ENCODE data around the gene VDAC2. TPM values are rescaled to one million over a fixed set of nuclear protein-coding genes. Genes with fewer than 3 reads are reported as not detected.

Gene VDAC2
- total RNA-seq, 2 donors from 2014 or later = 277 to 292 TPM

- Histone ChIP-seq H3K36me3 (ENCODE audit: control insufficient read depth, insufficient read depth, low read length) (peaks cover 92% of the 10 kb centered on the region), H3K27me3 (ENCODE audit: control insufficient read depth, insufficient read depth, low read length, poor library complexity, severe bottlenecking) (no peaks in the 10 kb centered on the region), H3K9me3 (ENCODE audit: control insufficient read depth, low read length) (no peaks in the 10 kb centered on the region), H3K27ac (ENCODE audit: low read depth, low read length) (peak overlapping the region; percentile 35), H3K4me1 (ENCODE audit: control insufficient read depth, insufficient read depth, low read length) (peaks cover 17% of the 10 kb centered on the region), H3K4me3 (ENCODE audit: low read length) (peak overlapping the region; percentile 25), H3K9ac (ENCODE audit: extremely low read depth, low read length, poor library complexity, severe bottlenecking) (no peak overlapping the region)
- Mint-ChIP-seq H3K4me1 (peaks cover 57% of the 10 kb centered on the region), H3K9me3 (no peaks in the 10 kb centered on the region), H3K27ac (peak overlapping the region; percentile 89), H3K36me3 (ENCODE audit: low read depth) (peaks cover 77% of the 10 kb centered on the region), H3K4me3 (peak overlapping the region; percentile 31), H3K27me3 (ENCODE audit: insufficient read depth) (no peaks in the 10 kb centered on the region)
- no peak for DNase-seq
- TF ChIP-seq CTCF (conservative IDR thresholded peaks at IDR 0.05) = no peak
- 93% methylated on average over 2 of the region's 2 CpGs; no CpG with 5 or more reads in 1 of the 2 experiments for WGBS, 2 experiments (ENCODE audit: insufficient coverage in 1 of 2, insufficient read length in 1 of 2)
Observed at GRCh38 chr10:75226095-75226494, 15.5 kb downstream of the VDAC2 start.

GRCh38 chr10:75226656-75227055, 16.1 kb downstream of the VDAC2 start:
- peak overlapping the region; percentile 80 for H3K27ac Mint-ChIP-seq
- peak; percentile 56 for DNase-seq
- H3K4me3 Mint-ChIP-seq = no peak overlapping the region
- peaks cover 57% of the 10 kb centered on the region for H3K4me1 Mint-ChIP-seq
- peaks cover 17% of the 10 kb centered on the region for H3K4me1 ChIP-seq (ENCODE audit: control insufficient read depth, insufficient read depth, low read length)
- H3K27me3 ChIP-seq (ENCODE audit: control insufficient read depth, insufficient read depth, low read length, poor library complexity, severe bottlenecking) = no peaks in the 10 kb centered on the region
- no peak overlapping the region for H3K27ac ChIP-seq (ENCODE audit: low read depth, low read length)
- H3K36me3 ChIP-seq (ENCODE audit: control insufficient read depth, insufficient read depth, low read length) = peaks cover 92% of the 10 kb centered on the region
- no peak overlapping the region for H3K4me3 ChIP-seq (ENCODE audit: low read length)
- no peaks in the 10 kb centered on the region for H3K9me3 ChIP-seq (ENCODE audit: control insufficient read depth, low read length)
- H3K9ac ChIP-seq (ENCODE audit: extremely low read depth, low read length, poor library complexity, severe bottlenecking) = no peak overlapping the region
- no peaks in the 10 kb centered on the region for H3K27me3 Mint-ChIP-seq (ENCODE audit: insufficient read depth)
- 63 to 94% methylated on average over 2 to 5 of the region's 5 CpGs for WGBS, 2 experiments (ENCODE audit: insufficient coverage in 1 of 2, insufficient read length in 1 of 2)
- TF ChIP-seq CTCF (conservative IDR thresholded peaks at IDR 0.05) = no peak
- no peaks in the 10 kb centered on the region for H3K9me3 Mint-ChIP-seq
- H3K36me3 Mint-ChIP-seq (ENCODE audit: low read depth) = peaks cover 77% of the 10 kb centered on the region

- no peak overlapping the region for H3K4me3 Mint-ChIP-seq
- peaks cover 17% of the 10 kb centered on the region for H3K4me1 ChIP-seq (ENCODE audit: control insufficient read depth, insufficient read depth, low read length)
- 92 to 100% methylated on average over 3 of the region's 3 CpGs for WGBS, 2 experiments (ENCODE audit: insufficient coverage in 1 of 2, insufficient read length in 1 of 2)
Observed at GRCh38 chr10:75228278-75228677, 17.7 kb downstream of the VDAC2 start.

More at GRCh38 chr10:75228278-75228677, 17.7 kb downstream of the VDAC2 start:
- DNase-seq = no peak
- no peaks in the 10 kb centered on the region for H3K27me3 ChIP-seq (ENCODE audit: control insufficient read depth, insufficient read depth, low read length, poor library complexity, severe bottlenecking)
- Mint-ChIP-seq H3K4me1 (peaks cover 53% of the 10 kb centered on the region), H3K36me3 (ENCODE audit: low read depth) (peaks cover 79% of the 10 kb centered on the region), H3K27ac (peak overlapping the region; percentile 71), H3K9me3 (no peaks in the 10 kb centered on the region), H3K27me3 (ENCODE audit: insufficient read depth) (no peaks in the 10 kb centered on the region)
- no peak overlapping the region for H3K4me3 ChIP-seq (ENCODE audit: low read length)
- H3K9ac ChIP-seq (ENCODE audit: extremely low read depth, low read length, poor library complexity, severe bottlenecking) = no peak overlapping the region
- TF ChIP-seq CTCF (conservative IDR thresholded peaks at IDR 0.05) = no peak
- peaks cover 92% of the 10 kb centered on the region for H3K36me3 ChIP-seq (ENCODE audit: control insufficient read depth, insufficient read depth, low read length)
- no peak overlapping the region for H3K27ac ChIP-seq (ENCODE audit: low read depth, low read length)
- H3K9me3 ChIP-seq (ENCODE audit: control insufficient read depth, low read length) = no peaks in the 10 kb centered on the region

Measured in endodermal cell (in vitro differentiated cells).